Activated naive CD4-positive, alpha-beta T cell treated with anti-CD3 and anti-CD28 coated beads, Interleukin-2, amount 50 U/mL, for 24 hours (primary cell): ENCODE measurements around the gene PAEP.

Experiments used
- H3K27ac Mint-ChIP-seq: one replicate; pipeline ENCODE4 v1.8.0; 2021; ENCODE audit warnings: mild to moderate bottlenecking, mixed read lengths
- H3K27me3 Mint-ChIP-seq: one replicate; pipeline ENCODE4 v1.8.0; 2021; ENCODE audit warnings: mixed read lengths
- H3K36me3 Mint-ChIP-seq: one replicate; pipeline ENCODE4 v1.8.0; 2021; ENCODE audit warnings: mixed read lengths
- H3K4me1 Mint-ChIP-seq: one replicate; pipeline ENCODE4 v1.8.0; 2021; ENCODE audit warnings: mixed read lengths
- H3K4me3 Mint-ChIP-seq: one replicate; pipeline ENCODE4 v1.8.0; 2021; ENCODE audit warnings: mild to moderate bottlenecking, mixed read lengths
- H3K9me3 Mint-ChIP-seq: one replicate; pipeline ENCODE4 v1.8.0; 2021; ENCODE audit warnings: mixed read lengths

Gene PAEP

DNA sequence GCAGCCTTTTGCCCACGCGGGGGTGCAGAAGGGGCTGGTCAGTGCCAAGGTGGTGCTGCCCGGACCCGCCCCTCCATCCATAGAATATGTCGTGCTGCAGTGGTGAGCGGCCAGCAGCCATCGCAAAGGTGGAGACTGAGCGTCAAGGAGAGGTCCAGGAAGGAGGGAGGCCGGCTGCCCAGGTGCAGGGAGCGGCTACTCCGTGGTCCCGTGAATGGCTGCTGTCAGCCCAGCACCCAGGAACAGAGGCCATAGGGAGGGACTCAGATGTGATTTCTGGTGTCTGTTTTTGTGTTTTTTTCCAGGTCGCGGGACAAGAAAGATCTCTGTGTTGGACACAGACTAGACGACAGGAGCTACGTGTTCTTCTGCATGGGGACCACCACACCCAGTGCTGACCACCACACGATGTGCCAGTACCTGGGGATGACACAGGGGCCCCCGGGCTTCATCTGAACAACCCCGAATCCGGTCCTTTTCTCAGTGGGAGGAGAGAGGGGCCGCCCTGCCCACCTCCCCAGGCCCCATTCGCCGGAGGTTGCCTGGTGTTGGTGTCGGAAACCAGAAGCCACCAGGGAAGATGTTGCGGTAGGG lies 29.0 kb downstream of the PAEP start:
- peaks cover 5% of the 10 kb centered on the region for H3K27me3 Mint-ChIP-seq
- H3K9me3 Mint-ChIP-seq = no peaks in the 10 kb centered on the region
- no peaks in the 10 kb centered on the region for H3K36me3 Mint-ChIP-seq
- H3K4me3 Mint-ChIP-seq = no peak overlapping the region
- H3K4me1 Mint-ChIP-seq = no peaks in the 10 kb centered on the region
- no peak overlapping the region for H3K27ac Mint-ChIP-seq

DNA sequence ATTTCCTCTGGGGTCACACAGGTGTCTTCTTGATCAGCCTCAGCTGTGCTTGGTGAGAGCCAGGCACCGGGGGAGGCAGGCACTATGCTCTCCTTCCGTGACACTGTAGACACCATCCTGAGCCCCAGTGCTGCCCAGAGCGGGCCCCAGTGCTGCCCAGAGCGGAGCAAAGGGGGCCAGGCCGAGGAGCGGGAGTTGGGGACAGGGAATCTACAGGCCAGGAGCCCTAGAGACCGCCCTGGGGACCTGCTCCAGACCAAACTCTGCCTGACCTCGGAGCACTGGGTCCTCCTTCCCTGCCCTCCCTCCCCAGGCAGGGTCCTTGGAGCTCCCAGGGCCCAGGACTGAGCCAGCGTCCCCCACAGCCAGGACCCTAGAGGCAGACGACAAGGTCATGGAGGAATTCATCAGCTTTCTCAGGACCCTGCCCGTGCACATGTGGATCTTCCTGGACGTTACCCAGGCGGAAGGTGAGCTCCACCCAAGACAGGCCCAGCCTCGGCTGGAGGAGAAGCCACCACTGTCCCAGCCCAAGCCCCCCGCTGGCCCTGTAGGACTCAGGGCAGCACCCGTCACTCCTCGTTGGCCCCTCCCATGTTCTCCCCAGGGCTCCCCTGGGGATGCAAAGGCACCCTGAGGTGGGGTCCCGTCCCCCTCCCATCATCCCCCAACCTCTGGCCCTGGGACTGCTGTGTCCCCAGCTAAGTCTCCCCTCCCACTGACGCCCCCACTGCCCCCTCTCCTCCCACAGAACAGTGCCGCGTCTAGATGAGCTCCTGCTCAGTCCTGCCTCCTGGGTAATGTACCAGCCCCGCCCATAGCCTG lies 30.2 kb downstream of the PAEP start:
- Mint-ChIP-seq H3K9me3 (no peaks in the 10 kb centered on the region), H3K4me1 (no peaks in the 10 kb centered on the region), H3K4me3 (no peak overlapping the region), H3K36me3 (no peaks in the 10 kb centered on the region), H3K27me3 (peaks cover 5% of the 10 kb centered on the region), H3K27ac (no peak overlapping the region)

- no peak overlapping the region for H3K4me3 Mint-ChIP-seq
- H3K4me1 Mint-ChIP-seq = no peaks in the 10 kb centered on the region
- no peaks in the 10 kb centered on the region for H3K9me3 Mint-ChIP-seq
- no peak overlapping the region for H3K27ac Mint-ChIP-seq
- no peaks in the 10 kb centered on the region for H3K36me3 Mint-ChIP-seq
- peaks cover 6% of the 10 kb centered on the region for H3K27me3 Mint-ChIP-seq
Measured at GRCh38 chr9:135592331-135592590, 30.7 kb downstream of the PAEP start.

DNA sequence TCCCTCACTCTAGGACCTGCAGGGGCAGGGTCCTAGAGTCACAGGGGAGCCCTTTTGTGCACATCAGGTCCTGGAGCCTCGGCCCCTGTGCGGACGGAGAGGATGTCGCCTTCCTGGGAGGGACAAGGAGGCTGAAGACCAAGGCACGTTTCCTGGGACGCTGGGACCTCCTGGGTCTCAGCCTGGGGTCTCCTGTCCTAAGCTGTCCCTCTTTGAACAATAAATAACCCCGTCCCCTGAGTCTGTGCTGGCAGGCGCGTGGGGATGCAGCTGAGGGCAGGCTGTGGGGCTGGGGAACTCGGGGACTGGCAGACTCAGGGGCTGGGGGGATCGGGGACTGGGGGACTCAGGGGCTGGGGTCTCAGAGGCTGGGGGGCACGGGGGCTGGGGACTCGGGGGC lies 31.1 kb downstream of the PAEP start:
- Mint-ChIP-seq H3K27me3 (peaks cover 6% of the 10 kb centered on the region), H3K4me3 (no peak overlapping the region), H3K4me1 (no peaks in the 10 kb centered on the region), H3K27ac (no peak overlapping the region), H3K9me3 (no peaks in the 10 kb centered on the region), H3K36me3 (no peaks in the 10 kb centered on the region)

DNA sequence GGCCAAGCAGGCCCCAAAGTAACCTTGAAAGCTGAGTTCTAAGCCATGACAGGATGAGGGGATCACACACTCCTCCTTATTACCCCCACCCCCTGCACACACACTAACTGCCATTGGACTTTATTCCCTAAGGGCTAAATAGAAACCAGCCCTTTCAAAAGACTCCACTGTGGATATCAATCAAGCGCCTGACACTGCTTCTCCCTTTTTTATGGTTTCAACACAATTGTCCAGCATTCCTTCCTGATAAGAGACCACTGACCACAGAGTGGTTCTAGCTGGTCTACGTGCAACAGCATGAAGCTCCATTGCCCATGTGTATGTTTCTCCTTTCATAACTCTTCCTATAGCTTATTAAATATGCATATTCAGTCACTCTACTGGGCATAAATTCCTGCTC lies 34.7 kb downstream of the PAEP start:
- Mint-ChIP-seq H3K4me3 (no peak overlapping the region), H3K36me3 (no peaks in the 10 kb centered on the region), H3K9me3 (no peaks in the 10 kb centered on the region), H3K4me1 (no peaks in the 10 kb centered on the region), H3K27ac (no peak overlapping the region), H3K27me3 (peaks cover 9% of the 10 kb centered on the region)

DNA sequence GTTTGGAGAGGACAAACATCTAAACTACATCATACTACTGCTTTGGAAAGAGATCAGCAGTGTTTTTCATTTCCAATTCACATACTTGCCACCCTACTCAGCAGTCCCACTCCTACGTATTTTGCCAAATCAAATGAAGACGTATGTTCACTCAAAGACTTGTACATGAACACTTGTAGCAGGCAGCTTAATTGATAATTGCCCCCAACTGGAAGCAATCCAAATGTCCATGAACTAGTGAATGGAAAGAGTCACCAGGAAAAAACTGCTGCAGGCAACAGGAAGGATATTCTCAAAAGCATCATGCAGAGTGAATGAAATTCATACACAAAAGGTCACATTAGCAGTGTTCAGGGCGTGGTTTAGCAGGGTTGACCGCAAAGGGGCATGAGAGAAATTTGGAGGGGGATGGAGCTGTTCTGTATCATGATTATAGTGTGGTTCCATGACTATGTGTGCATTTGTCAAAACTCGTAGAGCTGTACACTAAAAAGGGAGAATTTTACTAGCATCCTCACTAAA lies 38.8 kb downstream of the PAEP start:
- Mint-ChIP-seq H3K4me3 (no peak overlapping the region), H3K4me1 (no peaks in the 10 kb centered on the region), H3K36me3 (no peaks in the 10 kb centered on the region), H3K27me3 (peaks cover 8% of the 10 kb centered on the region), H3K9me3 (no peaks in the 10 kb centered on the region), H3K27ac (no peak overlapping the region)

DNA sequence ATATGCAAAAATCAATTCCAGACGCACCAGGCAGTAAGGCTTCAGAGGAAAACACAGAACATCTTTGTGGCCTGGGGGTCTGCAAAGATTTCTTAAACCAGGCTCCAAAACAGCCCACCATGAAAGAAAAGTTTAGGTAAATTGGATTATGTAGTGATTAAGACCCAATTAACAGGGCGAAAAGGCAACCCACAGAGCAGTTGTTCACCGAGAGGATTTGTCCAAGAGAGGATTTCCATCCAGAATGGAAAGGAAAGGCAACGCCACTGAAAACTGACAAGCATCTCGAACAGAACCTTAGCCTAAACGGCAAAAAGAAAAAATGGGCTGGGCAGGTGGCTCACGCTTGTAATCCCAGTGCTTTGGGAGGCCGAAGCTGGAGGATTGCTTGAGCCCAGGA lies 40.4 kb downstream of the PAEP start:
- Mint-ChIP-seq H3K27me3 (peaks cover 8% of the 10 kb centered on the region), H3K4me1 (no peaks in the 10 kb centered on the region)

DNA sequence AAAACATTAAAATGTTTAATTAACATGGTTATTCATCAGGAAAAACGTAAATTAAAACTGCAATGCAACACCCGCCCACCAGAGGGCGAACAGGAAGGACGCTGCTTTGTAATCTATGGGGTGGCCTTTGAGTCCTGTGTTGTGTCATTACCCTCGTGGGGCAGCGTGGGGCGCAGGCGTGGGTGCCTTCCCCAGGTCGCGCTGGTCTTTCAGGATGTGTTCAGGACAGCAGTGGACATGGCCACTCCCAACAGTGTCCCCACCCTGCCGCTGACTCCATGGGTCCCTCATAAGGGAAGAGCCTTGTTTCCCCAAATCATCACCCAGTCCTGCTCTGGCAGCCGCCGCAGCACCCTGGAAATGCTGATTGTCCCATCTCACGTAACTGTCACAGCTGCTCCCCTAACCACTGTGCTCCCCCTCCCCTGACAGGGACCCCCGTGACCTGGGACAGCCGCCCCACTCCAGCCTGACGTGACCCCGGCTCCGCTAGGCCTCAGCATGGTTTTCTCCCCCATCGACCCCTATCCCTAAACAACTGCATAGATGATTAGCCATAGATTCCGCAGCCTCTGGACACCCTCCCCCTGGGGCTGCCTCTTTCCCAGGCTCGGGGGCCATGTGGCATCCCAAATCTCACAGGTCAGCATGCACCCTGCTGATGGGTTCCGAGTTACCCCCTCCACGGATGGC lies 41.4 kb downstream of the PAEP start:
- Mint-ChIP-seq H3K36me3 (no peaks in the 10 kb centered on the region), H3K4me3 (no peak overlapping the region), H3K27ac (no peak overlapping the region), H3K9me3 (no peaks in the 10 kb centered on the region), H3K4me1 (no peaks in the 10 kb centered on the region), H3K27me3 (peaks cover 4% of the 10 kb centered on the region)

More for the DNA sequence above, 40.4 kb downstream of the PAEP start:
- Mint-ChIP-seq H3K36me3 (no peaks in the 10 kb centered on the region), H3K4me3 (no peak overlapping the region), H3K9me3 (no peaks in the 10 kb centered on the region), H3K27ac (no peak overlapping the region)

- no peak overlapping the region for H3K27ac Mint-ChIP-seq
- no peaks in the 10 kb centered on the region for H3K36me3 Mint-ChIP-seq
- H3K9me3 Mint-ChIP-seq = no peaks in the 10 kb centered on the region
- H3K4me3 Mint-ChIP-seq = no peak overlapping the region
- no peaks in the 10 kb centered on the region for H3K4me1 Mint-ChIP-seq
- peaks cover 1% of the 10 kb centered on the region for H3K27me3 Mint-ChIP-seq
Measured at GRCh38 chr9:135604437-135605237, 43.1 kb downstream of the PAEP start.

DNA sequence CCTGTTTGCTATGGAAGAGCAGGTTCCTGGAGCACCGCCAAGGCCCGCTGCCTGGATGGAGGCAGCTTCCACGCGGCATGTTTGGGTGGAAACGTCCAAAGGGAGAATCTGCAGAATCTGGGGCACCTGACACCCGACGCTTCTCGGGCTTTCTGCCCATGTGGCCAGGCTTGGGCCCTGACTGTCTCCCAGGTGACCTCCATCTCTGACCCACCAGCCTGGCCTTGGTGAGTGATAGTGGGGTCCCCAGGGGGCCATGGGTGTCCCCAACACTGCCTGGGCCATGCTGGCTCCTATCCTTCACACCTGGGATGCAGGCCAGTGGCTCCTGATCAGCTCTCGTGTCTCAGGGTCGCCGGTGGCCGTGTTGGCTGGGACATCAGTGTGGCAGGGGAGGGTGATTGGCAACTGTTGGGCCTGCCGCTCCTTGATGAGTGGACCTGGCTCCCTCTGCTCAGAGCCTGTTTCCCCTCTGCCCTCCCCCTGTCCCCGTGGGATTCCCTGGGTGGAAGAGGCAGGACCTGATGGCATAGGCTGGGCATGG lies 43.8 kb downstream of the PAEP start:
- H3K4me3 Mint-ChIP-seq = no peak overlapping the region
- H3K36me3 Mint-ChIP-seq = no peaks in the 10 kb centered on the region
- H3K4me1 Mint-ChIP-seq = no peaks in the 10 kb centered on the region
- H3K9me3 Mint-ChIP-seq = no peaks in the 10 kb centered on the region
- peaks cover 3% of the 10 kb centered on the region for H3K27me3 Mint-ChIP-seq
- H3K27ac Mint-ChIP-seq = no peak overlapping the region

GRCh38 chr9:135606885-135607259 lies 45.3 kb downstream of the PAEP start:
- Mint-ChIP-seq H3K4me1 (no peaks in the 10 kb centered on the region), H3K4me3 (no peak overlapping the region), H3K36me3 (no peaks in the 10 kb centered on the region), H3K27me3 (peaks cover 3% of the 10 kb centered on the region), H3K27ac (no peak overlapping the region), H3K9me3 (no peaks in the 10 kb centered on the region)

- Mint-ChIP-seq H3K36me3 (no peaks in the 10 kb centered on the region), H3K27me3 (peaks cover 3% of the 10 kb centered on the region), H3K27ac (no peak overlapping the region), H3K4me3 (no peak overlapping the region), H3K9me3 (no peaks in the 10 kb centered on the region), H3K4me1 (no peaks in the 10 kb centered on the region)
Measured at GRCh38 chr9:135607401-135608293, 46.1 kb downstream of the PAEP start.

DNA sequence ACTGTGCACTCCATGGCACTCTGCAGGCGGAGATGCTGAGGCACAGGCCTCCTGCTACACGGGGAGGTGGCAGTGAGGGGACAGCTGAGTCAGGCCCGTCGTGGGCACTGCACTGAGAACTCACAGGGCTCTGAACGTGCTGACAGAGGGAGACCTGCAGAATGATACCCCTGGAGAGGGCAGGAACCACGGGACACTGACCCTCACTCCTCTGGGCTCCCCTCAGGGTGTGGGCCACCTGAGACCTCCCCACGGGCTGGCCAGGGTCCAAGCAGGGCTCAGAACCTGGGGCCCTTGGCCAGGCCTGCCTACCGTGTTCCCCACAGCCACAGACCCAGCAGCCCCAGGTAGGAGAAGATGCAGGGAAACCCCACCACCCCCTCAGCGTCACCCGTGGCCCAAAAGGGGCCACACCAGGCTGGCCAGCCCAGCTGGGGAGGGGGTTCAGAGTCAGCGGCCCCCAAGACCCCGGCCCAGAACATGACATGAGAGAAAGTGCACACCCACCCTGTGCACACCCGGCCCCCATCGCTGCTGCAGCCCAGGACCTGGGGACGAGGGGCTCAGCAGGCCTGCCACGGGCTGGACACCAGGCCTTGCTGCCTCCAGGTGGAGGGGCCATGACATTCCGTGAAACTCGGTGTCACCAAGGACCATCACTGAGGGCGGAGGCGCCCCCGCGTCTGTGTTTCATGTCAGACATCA lies 46.9 kb downstream of the PAEP start:
- no peaks in the 10 kb centered on the region for H3K9me3 Mint-ChIP-seq
- H3K36me3 Mint-ChIP-seq = no peaks in the 10 kb centered on the region
- H3K4me1 Mint-ChIP-seq = no peaks in the 10 kb centered on the region
- no peak overlapping the region for H3K27ac Mint-ChIP-seq
- no peak overlapping the region for H3K4me3 Mint-ChIP-seq
- peaks cover 3% of the 10 kb centered on the region for H3K27me3 Mint-ChIP-seq

DNA sequence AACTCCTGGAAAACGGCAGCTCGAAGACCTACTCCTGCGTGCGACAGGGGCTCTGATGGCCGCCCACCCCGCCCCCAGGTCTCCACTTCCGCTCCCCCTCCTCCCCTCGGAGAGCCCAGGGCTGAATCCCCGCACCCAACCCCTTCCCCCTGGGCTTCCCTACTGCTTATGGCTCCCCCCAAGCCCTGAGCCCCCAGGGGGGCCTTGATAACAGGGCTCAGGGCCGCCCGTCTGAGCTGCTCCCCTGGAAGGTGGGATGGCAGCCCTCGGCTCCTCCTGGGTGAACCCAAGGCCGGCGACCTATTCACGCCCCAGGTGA lies 47.4 kb downstream of the PAEP start:
- Mint-ChIP-seq H3K4me1 (no peaks in the 10 kb centered on the region), H3K36me3 (no peaks in the 10 kb centered on the region), H3K9me3 (no peaks in the 10 kb centered on the region), H3K27ac (no peak overlapping the region), H3K4me3 (no peak overlapping the region), H3K27me3 (peaks cover 3% of the 10 kb centered on the region)
